ENCODE results near the gene CLDN6. TPM values are rescaled to one million over a fixed set of nuclear protein-coding genes. Genes with fewer than 3 reads are reported as not detected.

CLDN6 gene
- total RNA-seq, 1 donor from 2014 or later: not detected

- intact Hi-C loops (cut with DNase I): no loop called here
- ATAC-seq: no peak
- no peak for DNase-seq (ENCODE audit: low spot score)
These were observed 13.2 kb downstream of the CLDN6 start for GRCh38 chr16:3004781-3005284.

GRCh38 chr16:3004319-3004718 is 13.7 kb downstream of the CLDN6 start:
- intact Hi-C loops (cut with DNase I): no loop called here
- ATAC-seq (no peak), DNase-seq (ENCODE audit: low spot score) (no peak)

- intact Hi-C loops (cut with DNase I): no loop called here
- ATAC-seq (peak; percentile 98), DNase-seq (ENCODE audit: low spot score) (peak; percentile 95)
These were observed 14.3 kb downstream of the CLDN6 start for GRCh38 chr16:3003582-3004270.

- DNase-seq (ENCODE audit: low spot score): no peak
- no peak for ATAC-seq
- intact Hi-C loops (cut with DNase I): no loop called here
These were observed 16.7 kb downstream of the CLDN6 start for GRCh38 chr16:3001316-3001715.

- intact Hi-C loops (cut with DNase I): no loop called here
- ATAC-seq: no peak
- no peak for DNase-seq (ENCODE audit: low spot score)
These were observed 17.4 kb downstream of the CLDN6 start for GRCh38 chr16:3000540-3000939.

GRCh38 chr16:2999929-3000328 is 18.1 kb downstream of the CLDN6 start:
- intact Hi-C loops (cut with DNase I): no loop called here
- no peak for DNase-seq (ENCODE audit: low spot score)
- ATAC-seq: no peak

- intact Hi-C loops (cut with DNase I): no loop called here
- ATAC-seq: no peak
- DNase-seq (ENCODE audit: low spot score): no peak
These were observed 21.7 kb downstream of the CLDN6 start for GRCh38 chr16:2996298-2996697.

- intact Hi-C loops (cut with DNase I): no loop called here
- DNase-seq (ENCODE audit: low spot score): no peak
- no peak for ATAC-seq
These were observed 25.5 kb downstream of the CLDN6 start for GRCh38 chr16:2992383-2993081.

GRCh38 chr16:2991566-2992261 is 26.3 kb downstream of the CLDN6 start:
- ATAC-seq: peak; percentile 15
- intact Hi-C loops (cut with DNase I): no loop called here
- no peak for DNase-seq (ENCODE audit: low spot score)

GRCh38 chr16:2990891-2991290 is 27.1 kb downstream of the CLDN6 start:
- DNase-seq (ENCODE audit: low spot score) (no peak), ATAC-seq (no peak)
- intact Hi-C loops (cut with DNase I): no loop called here

GRCh38 chr16:2988590-2989099 is 29.3 kb downstream of the CLDN6 start:
- no peak for ATAC-seq
- intact Hi-C loops (cut with DNase I): no loop called here
- no peak for DNase-seq (ENCODE audit: low spot score)

GRCh38 chr16:2987833-2988232 is 30.1 kb downstream of the CLDN6 start:
- no peak for ATAC-seq
- DNase-seq (ENCODE audit: low spot score): no peak
- intact Hi-C loops (cut with DNase I): no loop called here

- no peak for DNase-seq (ENCODE audit: low spot score)
- ATAC-seq: no peak
- intact Hi-C loops (cut with DNase I): no loop called here
These were observed 30.7 kb downstream of the CLDN6 start for GRCh38 chr16:2987286-2987685.

GRCh38 chr16:2986623-2987188 is 31.3 kb downstream of the CLDN6 start:
- intact Hi-C loops (cut with DNase I): no loop called here
- ATAC-seq: no peak
- DNase-seq (ENCODE audit: low spot score): no peak

GRCh38 chr16:2985893-2986355 is 32.1 kb downstream of the CLDN6 start:
- intact Hi-C loops (cut with DNase I): no loop called here
- ATAC-seq: no peak

GRCh38 chr16:2985462-2985861 is 32.5 kb downstream of the CLDN6 start:
- no peak for DNase-seq (ENCODE audit: low spot score)
- intact Hi-C loops (cut with DNase I): no loop called here

More at GRCh38 chr16:2985893-2986355, 32.1 kb downstream of the CLDN6 start:
- no peak for DNase-seq (ENCODE audit: low spot score)

GRCh38 chr16:2983706-2984136 is 34.3 kb downstream of the CLDN6 start:
- peak; percentile 63 for ATAC-seq
- intact Hi-C loops (cut with DNase I): no loop called here

More at GRCh38 chr16:2985462-2985861, 32.5 kb downstream of the CLDN6 start:
- ATAC-seq: no peak

GRCh38 chr16:2982402-2982801 is 35.6 kb downstream of the CLDN6 start:
- no peak for ATAC-seq
- no peak for DNase-seq (ENCODE audit: low spot score)
- intact Hi-C loops (cut with DNase I): no loop called here

More at GRCh38 chr16:2983706-2984136, 34.3 kb downstream of the CLDN6 start:
- DNase-seq (ENCODE audit: low spot score): peak; percentile 86

GRCh38 chr16:2981899-2982250 is 36.1 kb downstream of the CLDN6 start:
- no peak for ATAC-seq
- intact Hi-C loops (cut with DNase I): no loop called here
- DNase-seq (ENCODE audit: low spot score): no peak

Data from sciatic nerve (tissue), 2 donors.